GM19372 (cell line): ENCODE results near the gene PGS1.

ENCODE experiments used
- ATAC-seq: cut with Tn5 transposase; IDR thresholded peaks from one replicate; pipeline ENCODE4 v1.9.1; 2021; ENCODE audit warnings: mild to moderate bottlenecking, low read depth, moderate library complexity; ENCODE audit not compliant: unreplicated experiment

PGS1 gene

GRCh38 chr17:78345791-78346494, 32.5 kb upstream of the PGS1 start:
- ATAC-seq: no peak

- no peak for ATAC-seq
Observed at GRCh38 chr17:78346605-78347250, 31.7 kb upstream of the PGS1 start.

- no peak for ATAC-seq
Observed at GRCh38 chr17:78347453-78347852, 31.0 kb upstream of the PGS1 start.

GRCh38 chr17:78348055-78348770, 30.2 kb upstream of the PGS1 start:
- no peak for ATAC-seq

GRCh38 chr17:78349891-78350642, 28.4 kb upstream of the PGS1 start:
- no peak for ATAC-seq

GRCh38 chr17:78351449-78352006, 26.9 kb upstream of the PGS1 start:
- ATAC-seq: no peak

GRCh38 chr17:78353834-78354233, 24.6 kb upstream of the PGS1 start:
- no peak for ATAC-seq

GRCh38 chr17:78355045-78355641, 23.3 kb upstream of the PGS1 start:
- no peak for ATAC-seq

GRCh38 chr17:78355701-78356100, 22.7 kb upstream of the PGS1 start:
- ATAC-seq: no peak

- peak; percentile 50 for ATAC-seq
Observed at GRCh38 chr17:78356101-78356713, 22.2 kb upstream of the PGS1 start.

GRCh38 chr17:78357177-78357586, 21.3 kb upstream of the PGS1 start:
- ATAC-seq: no peak

- no peak for ATAC-seq
Observed at GRCh38 chr17:78357672-78358537, 20.5 kb upstream of the PGS1 start.

- no peak for ATAC-seq
Observed at GRCh38 chr17:78358538-78359320, 19.7 kb upstream of the PGS1 start.

GRCh38 chr17:78359321-78359996, 19.0 kb upstream of the PGS1 start:
- peak; percentile 10 for ATAC-seq

GRCh38 chr17:78359997-78360370, 18.5 kb upstream of the PGS1 start, which contains the start of gene SOCS3:
TSS of gene SOCS3 (minus strand) at chr17:78360077. CDS start at chr17:78359095, 982 bp downstream.
- peak; percentile 39 for ATAC-seq

- ATAC-seq: peak; percentile 11
Observed at GRCh38 chr17:78360371-78361224, 17.9 kb upstream of the PGS1 start.
